A549 (cell line): Measurements from ENCODE around the gene XPOT. TPM values are rescaled to one million over a fixed set of nuclear protein-coding genes. Genes with fewer than 3 reads are reported as not detected.

Experiments
- ATAC-seq, 2 experiments: fragments of 200-7000 bp in 1 of 2; fragments of >200 bp in 1 of 2; cut with Nextera tagmentation in 1 of 2; cut with Tn5 transposase in 1 of 2; 3 replicates each; pipeline versions ENCODE4 v1.8.0 to v1.9.1; 2018 to 2020; ENCODE audit warnings: mild to moderate bottlenecking in 1 of 2, moderate library complexity in 1 of 2
- CTCF ChIA-PET: fragments of 300-600 bp; sonication (Branson Sonifier 250); formaldehyde crosslinking; extraction: SDS; loops from one replicate; lab custom pipeline; 2021; ENCODE audit warnings: antibody characterized with exemption, inconsistent platforms; lab: Yijun Ruan, JAX
- POLR2A ChIA-PET: fragments of 350-600 bp; formaldehyde crosslinking; extraction: SDS; loops from one replicate; lab custom pipeline; 2021; ENCODE audit warnings: antibody characterized with exemption, inconsistent platforms; lab: Yijun Ruan, JAX
- DNase-seq, 2 experiments: peaks; one replicate each; pipeline versions ENCODE4 v3.0.0 to v3.0.0-alpha.2; 2011 to 2016; ENCODE audit warnings: low read depth in 1 of 2, low spot score in 1 of 2
- FAIRE-seq: peaks from 2 replicates; lab custom pipeline; 2011; peaks lifted over from hg19 to GRCh38; lab: Jason Lieb, UNC
- H3K27ac ChIP-seq, 2 experiments: fragments of >200 bp; sonication (Bioruptor Twin); formaldehyde crosslinking; 3 replicates each; pipeline ENCODE4 v1.5.1; 2016 to 2017
- H3K4me1 ChIP-seq: fragments of >200 bp; sonication (Bioruptor Twin); formaldehyde crosslinking; 3 replicates; pipeline ENCODE4 v1.6.1; 2016
- H3K4me2 ChIP-seq: fragments of >200 bp; sonication (Bioruptor Twin); formaldehyde crosslinking; 3 replicates; pipeline ENCODE4 v1.6.1; 2016
- H3K4me3 ChIP-seq: fragments of >200 bp; sonication (Bioruptor Twin); formaldehyde crosslinking; 3 replicates; pipeline ENCODE4 v1.5.1; 2016
- H3K9me3 ChIP-seq: fragments of >200 bp; sonication (Bioruptor Twin); formaldehyde crosslinking; 3 replicates; pipeline ENCODE4 v1.6.1; 2016
- BCL3 ChIP-seq: fragments of >200 bp; sonication (Bioruptor Twin); formaldehyde crosslinking; IDR thresholded peaks from 3 replicates; pipeline ENCODE4 v1.6.1; 2016
- CBX2 ChIP-seq: fragments of 200-600 bp; sonication (generic); IDR thresholded peaks from 2 replicates; pipeline ENCODE4 v1.6.1; 2016; ENCODE audit warnings: low read depth, mild to moderate bottlenecking, borderline replicate concordance
- CEBPB ChIP-seq, 2 experiments: fragments of >200 bp in 1 of 2; sonication (Bioruptor Twin) in 1 of 2; formaldehyde crosslinking in 1 of 2; IDR thresholded peaks; 2 replicates each; pipeline ENCODE4 v1.6.1; 2012 to 2016
- CHD4 ChIP-seq: fragments of 200-600 bp; sonication (generic); IDR thresholded peaks from 2 replicates; pipeline ENCODE4 v1.6.1; 2016; ENCODE audit warnings: antibody characterized with exemption, mild to moderate bottlenecking, borderline replicate concordance
- CTCF ChIP-seq: fragments of >200 bp; sonication (Bioruptor Twin); formaldehyde crosslinking; IDR thresholded peaks from 3 replicates; pipeline ENCODE4 v1.5.1; 2016
- E2F6 ChIP-seq: IDR thresholded peaks from 2 replicates; pipeline ENCODE4 v1.6.1; 2012; ENCODE audit warnings: low read depth, borderline replicate concordance
- EHF ChIP-seq: fragments of 250-450 bp; sonication (Bioruptor Pico); IDR thresholded peaks from 2 replicates; pipeline ENCODE4 v1.5.0; 2020; ENCODE audit warnings: mild to moderate bottlenecking
- FOSB ChIP-seq: fragments of 250-450 bp; sonication (Bioruptor Pico); IDR thresholded peaks from 2 replicates; pipeline ENCODE4 v1.5.0; 2020; ENCODE audit warnings: mild to moderate bottlenecking, moderate library complexity
- HES2 ChIP-seq: fragments of >200 bp; sonication (Bioruptor Twin); formaldehyde crosslinking; IDR thresholded peaks from 2 replicates; pipeline ENCODE4 v1.6.1; 2016
- HOXA7 ChIP-seq: fragments of 250-450 bp; sonication (Bioruptor Pico); IDR thresholded peaks from 2 replicates; pipeline ENCODE4 v1.5.0; 2020; ENCODE audit warnings: mild to moderate bottlenecking, moderate library complexity
- JUNB ChIP-seq: fragments of >200 bp; sonication (Bioruptor Twin); formaldehyde crosslinking; IDR thresholded peaks from 2 replicates; pipeline ENCODE4 v1.6.1; 2016
- KDM1A ChIP-seq: fragments of 200-600 bp; sonication (generic); IDR thresholded peaks from 2 replicates; pipeline ENCODE4 v1.6.1; 2016; ENCODE audit warnings: low read depth, mild to moderate bottlenecking
- KDM5A ChIP-seq: fragments of 200-600 bp; sonication (generic); IDR thresholded peaks from 2 replicates; pipeline ENCODE4 v1.6.1; 2016; ENCODE audit warnings: antibody characterized with exemption, mild to moderate bottlenecking
- MYC ChIP-seq: IDR thresholded peaks from 2 replicates; pipeline ENCODE4 v1.6.1; 2012; ENCODE audit warnings: mild to moderate bottlenecking, inconsistent platforms, low read length, improper control_type of control experiment, borderline replicate concordance
- NR3C1 ChIP-seq: fragments of >200 bp; sonication (Bioruptor Twin); formaldehyde crosslinking; IDR thresholded peaks from 3 replicates; pipeline ENCODE4 v1.6.1; 2017
- PBX3 ChIP-seq: IDR thresholded peaks from 2 replicates; pipeline ENCODE4 v1.6.1; 2012
- PHF8 ChIP-seq: fragments of 200-600 bp; sonication (generic); IDR thresholded peaks from 2 replicates; pipeline ENCODE4 v1.6.1; 2016; ENCODE audit warnings: low read depth, mild to moderate bottlenecking, antibody characterized with exemption, moderate library complexity, borderline replicate concordance
- POLR2AphosphoS2 ChIP-seq: conservative IDR thresholded peaks from 2 replicates; pipeline ENCODE4 v1.6.1; 2012; ENCODE audit warnings: low read length, improper control_type of control experiment, inconsistent platforms
- RAD21 ChIP-seq, 2 experiments: fragments of >200 bp in 1 of 2; sonication (Bioruptor Twin) in 1 of 2; formaldehyde crosslinking in 1 of 2; IDR thresholded peaks in 1 of 2; conservative IDR thresholded peaks in 1 of 2; 2 replicates in 1 of 2; 3 replicates in 1 of 2; pipeline ENCODE4 v1.6.1; 2012 to 2018; ENCODE audit warnings: inconsistent platforms in 1 of 2
- RARB ChIP-seq: fragments of 250-450 bp; sonication (Bioruptor Pico); IDR thresholded peaks from 2 replicates; pipeline ENCODE4 v1.8.0; 2021; ENCODE audit warnings: mild to moderate bottlenecking, moderate library complexity
- SMC3 ChIP-seq: fragments of >200 bp; sonication (Bioruptor Twin); formaldehyde crosslinking; IDR thresholded peaks from 3 replicates; pipeline ENCODE4 v1.6.1; 2018; ENCODE audit warnings: inconsistent platforms
- SREBF2 ChIP-seq: fragments of 450-650 bp; IDR thresholded peaks from 2 replicates; pipeline ENCODE4 v1.6.1; 2014; ENCODE audit warnings: mild to moderate bottlenecking, moderate library complexity
- TFCP2L1 ChIP-seq: fragments of 250-450 bp; sonication (Bioruptor Pico); IDR thresholded peaks from 2 replicates; pipeline ENCODE4 v1.5.0; 2021; ENCODE audit warnings: mild to moderate bottlenecking
- ZC3H11A ChIP-seq: fragments of 450-650 bp; IDR thresholded peaks from 2 replicates; pipeline ENCODE4 v1.6.1; 2014; ENCODE audit warnings: antibody characterized with exemption, mild to moderate bottlenecking
- ZNF302 ChIP-seq: fragments of 250-450 bp; sonication (Bioruptor Pico); IDR thresholded peaks from 2 replicates; pipeline ENCODE4 v1.9.0; 2021; ENCODE audit warnings: inconsistent platforms, mild to moderate bottlenecking, moderate library complexity
- WGBS: methylation state at CpG from one replicate; pipeline ENCODE4 v1.1.6; 2017; ENCODE audit errors: missing lambda C conversion rate; 5-methylcytosine and 5-hydroxymethylcytosine counted together
- polyA plus RNA-seq, 4 experiments: library from polyadenylated mRNA; depleted of rRNA in 3 of 4; stranded (reverse); fragments of >200 nt; fragmentation: RNase III in 1 of 4; extraction: RNeasy Plus Mini Kit Qiagen cat#74134 plus additional on column Dnase treatment in 1 of 4; gene quantifications; 2 replicates in 3 of 4; 3 replicates in 1 of 4; pipeline ENCODE4 v1.2.3, GENCODE V29; 2011 to 2017

Gene XPOT
- polyA plus RNA-seq, 2 of the 4 experiments (the other 2 are of a cell fraction): 65.9 to 229 TPM

GRCh38 chr12:64392221-64392620, 12.0 kb upstream of the XPOT start:
- ChIA-PET CTCF (interaction anchor here (0.6 to 1.7 kb wide), 5 partner anchors 109 to 569 kb away, joined by 3 to 5 read pairs (median 4); no protein-coding TSS in a partner anchor), POLR2A (no interaction called here)
- DNase-seq (peak; percentile 54 to 74), ATAC-seq (peak; percentile 69; a peak in 5 of 6 replicates), FAIRE-seq (no peak)
- TF ChIP-seq RAD21 (conservative IDR thresholded peaks at IDR 0.05 in 1 of 2, IDR thresholded peaks at IDR 0.05 in 1 of 2) (peak; percentile 35 to 46; a peak in 3 of 5 replicates), CTCF (peak; percentile 57), TFCP2L1 (CRISPR knock-in tag) (no peak), SMC3 (peak; percentile 57; the same call in 2 of the 3 replicates)
- WGBS: 23% methylated on average over 3 of the region's 3 CpGs
- Histone ChIP-seq H3K9me3 (no peaks in the 10 kb centered on the region), H3K4me3 (no peak overlapping the region), H3K27ac (no peak overlapping the region), H3K4me1 (no peaks in the 10 kb centered on the region), H3K4me2 (no peak overlapping the region)

- ATAC-seq (no peak), DNase-seq (no peak), FAIRE-seq (no peak)
- no peak overlapping the region for H3K4me2 ChIP-seq
- H3K27ac ChIP-seq: no peak overlapping the region
- CTCF ChIA-PET: interaction anchor here (1.1 to 1.4 kb wide), 2 partner anchors 10 to 569 kb away, joined by 3 read pairs; no protein-coding TSS in a partner anchor
- no peaks in the 10 kb centered on the region for H3K9me3 ChIP-seq
- POLR2A ChIA-PET: no interaction called here
- H3K4me3 ChIP-seq: no peak overlapping the region
- whole genome bisulfite sequencing: 69% methylated on average over 2 of the region's 2 CpGs
- H3K4me1 ChIP-seq: no peaks in the 10 kb centered on the region
- no peak for TF ChIP-seq HES2
- TF ChIP-seq CHD4: no peak
Measured at GRCh38 chr12:64395739-64396138, 8.5 kb upstream of the XPOT start.

GRCh38 chr12:64400041-64400440, 4.2 kb upstream of the XPOT start:
- TF ChIP-seq ZC3H11A (no peak), RARB (no peak), JUNB (no peak), BCL3 (no peak), PHF8 (no peak), ZNF302 (CRISPR knock-in tag) (no peak), CBX2 (no peak), NR3C1 (no peak), POLR2AphosphoS2 (no peak), E2F6 (no peak), KDM5A (no peak), EHF (no peak), SREBF2 (no peak), MYC (no peak), TFCP2L1 (CRISPR knock-in tag) (no peak), FOSB (no peak), KDM1A (no peak), PBX3 (no peak), CEBPB (IDR thresholded peaks at IDR 0.05) (no peak), HOXA7 (CRISPR knock-in tag) (no peak)
- Histone ChIP-seq H3K4me1 (no peaks in the 10 kb centered on the region), H3K9me3 (no peaks in the 10 kb centered on the region), H3K27ac (no peak overlapping the region), H3K4me2 (no peak overlapping the region), H3K4me3 (no peak overlapping the region)
- ATAC-seq: no peak
- ChIA-PET POLR2A (interaction anchor here (0.6 kb wide), 1 partner anchor 45 kb away, joined by 3 read pairs; no protein-coding TSS in a partner anchor), CTCF (interaction anchor here (1.3 kb wide), 1 partner anchor 561 kb away, joined by 3 read pairs; no protein-coding TSS in a partner anchor)
- DNase-seq: peak in 1 of 2 experiments; percentile 40
- FAIRE-seq: no peak
- WGBS: 70% methylated on average over 4 of the region's 4 CpGs
